HG03575 (cell line): ENCODE measurements around the gene GOLGA8M.
"Not testable (repeated sequence)": the region's sequence is repeated elsewhere in the genome, so short reads cannot be mapped to it uniquely, and the experiment has no call there.

ENCODE experiments used
- ATAC-seq: cut with Tn5 transposase; IDR thresholded peaks from one replicate; pipeline ENCODE4 v1.9.1; 2021; ENCODE audit not compliant: unreplicated experiment, insufficient number of reproducible peaks, low FRiP score; ENCODE audit errors: extremely low read depth

The GOLGA8M gene

DNA sequence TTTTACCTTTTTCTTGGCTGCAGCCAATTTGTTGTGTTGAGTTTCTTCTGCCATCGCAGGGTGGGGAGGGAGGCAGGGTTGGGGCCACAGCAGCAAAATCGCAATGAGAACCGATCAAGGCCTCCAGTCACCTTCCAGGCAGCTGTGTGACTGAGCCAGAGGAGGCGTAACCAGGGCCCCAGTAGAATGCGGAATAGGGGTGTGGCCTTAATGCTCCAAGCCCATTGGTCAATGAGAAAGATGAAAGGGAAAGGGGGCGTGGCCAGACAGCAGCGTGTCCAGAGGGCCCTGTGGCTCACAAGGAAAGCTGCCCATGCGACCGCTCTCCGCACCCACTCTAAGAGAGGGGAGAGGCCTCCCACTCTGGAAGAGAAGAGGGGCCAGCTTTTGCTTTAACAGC lies at the start of gene GOLGA8M:
TSS of gene GOLGA8M (minus strand) at position 152 of the 400 bp plus-strand sequence. CDS start at position 54, 98 bp downstream.
- ATAC-seq = not testable (repeated sequence)

- ATAC-seq = not testable (repeated sequence)
Observed at GRCh38 chr15:28742890-28743289, 30.7 kb upstream of the GOLGA8M start.

GRCh38 chr15:28738590-28739292 lies 26.5 kb upstream of the GOLGA8M start:
- ATAC-seq = not testable (repeated sequence)

DNA sequence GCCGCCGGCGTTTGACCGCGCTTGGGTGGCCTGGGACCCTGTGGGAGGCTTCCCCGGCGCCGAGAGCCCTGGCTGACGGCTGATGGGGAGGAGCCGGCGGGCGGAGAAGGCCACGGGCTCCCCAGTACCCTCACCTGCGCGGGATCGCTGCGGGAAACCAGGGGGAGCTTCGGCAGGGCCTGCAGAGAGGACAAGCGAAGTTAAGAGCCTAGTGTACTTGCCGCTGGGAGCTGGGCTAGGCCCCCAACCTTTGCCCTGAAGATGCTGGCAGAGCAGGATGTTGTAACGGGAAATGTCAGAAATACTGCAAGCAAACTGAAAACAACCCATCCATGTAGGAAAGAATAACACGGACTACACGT lies 26.0 kb upstream of the GOLGA8M start:
- ATAC-seq = not testable (repeated sequence)

DNA sequence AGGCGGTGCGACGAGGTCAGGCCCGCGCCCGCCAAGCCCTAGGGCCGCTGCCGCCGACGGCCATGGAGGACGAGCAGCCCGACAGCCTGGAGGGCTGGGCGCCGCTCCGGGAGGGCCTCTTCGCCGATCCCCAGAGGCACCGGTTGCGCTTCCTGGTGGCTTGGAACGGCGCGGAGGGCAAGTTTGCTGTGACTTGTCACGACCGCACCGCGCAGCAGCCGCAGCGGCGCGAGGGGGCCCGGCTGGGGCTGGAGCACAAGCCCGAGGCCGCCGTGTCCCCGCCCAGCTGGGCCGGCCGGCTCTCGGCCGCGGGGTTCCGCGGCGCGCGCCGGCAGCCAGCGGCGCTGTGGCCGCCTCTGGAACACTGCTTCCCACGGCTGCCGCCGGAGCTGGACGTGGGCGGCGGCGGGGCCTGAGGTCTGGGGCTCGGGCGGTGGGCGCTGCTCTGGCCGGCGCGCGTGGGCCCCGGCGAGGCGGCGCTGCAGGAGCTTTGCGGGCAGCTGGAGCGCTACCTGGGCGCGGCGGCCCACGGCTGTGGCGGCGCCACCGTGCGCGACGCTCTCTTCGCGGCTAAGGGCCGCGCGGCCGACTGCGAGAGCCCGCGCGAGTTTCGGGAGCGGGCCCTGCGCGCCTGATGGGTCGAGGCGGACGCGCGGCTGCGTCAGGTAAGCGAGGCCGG lies 25.4 kb upstream of the GOLGA8M start:
- ATAC-seq = not testable (repeated sequence)

DNA sequence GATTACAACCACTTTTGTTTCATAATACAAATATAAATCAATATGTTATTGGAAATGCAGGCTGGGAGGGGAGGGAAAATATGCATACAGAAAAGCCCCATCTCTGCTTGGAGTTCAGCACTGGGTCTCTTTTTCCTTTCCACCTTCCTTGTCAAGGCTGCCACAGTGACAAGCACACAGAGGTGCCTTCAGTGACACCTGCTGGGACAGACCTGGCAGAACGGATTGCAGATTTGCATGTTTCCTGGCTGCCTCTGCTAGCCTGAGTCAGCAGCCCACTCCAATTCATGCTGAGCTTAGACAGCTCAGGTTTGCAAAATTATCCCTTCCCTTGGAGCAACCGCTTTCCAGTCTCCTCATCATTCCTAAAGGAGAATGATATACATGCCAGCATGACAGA lies 15.8 kb upstream of the GOLGA8M start:
- not testable (repeated sequence) for ATAC-seq

- ATAC-seq = not testable (repeated sequence)
Observed at GRCh38 chr15:28727026-28727425, 14.8 kb upstream of the GOLGA8M start.

- no peak for ATAC-seq
Observed at GRCh38 chr15:28726102-28726501, 13.9 kb upstream of the GOLGA8M start.

DNA sequence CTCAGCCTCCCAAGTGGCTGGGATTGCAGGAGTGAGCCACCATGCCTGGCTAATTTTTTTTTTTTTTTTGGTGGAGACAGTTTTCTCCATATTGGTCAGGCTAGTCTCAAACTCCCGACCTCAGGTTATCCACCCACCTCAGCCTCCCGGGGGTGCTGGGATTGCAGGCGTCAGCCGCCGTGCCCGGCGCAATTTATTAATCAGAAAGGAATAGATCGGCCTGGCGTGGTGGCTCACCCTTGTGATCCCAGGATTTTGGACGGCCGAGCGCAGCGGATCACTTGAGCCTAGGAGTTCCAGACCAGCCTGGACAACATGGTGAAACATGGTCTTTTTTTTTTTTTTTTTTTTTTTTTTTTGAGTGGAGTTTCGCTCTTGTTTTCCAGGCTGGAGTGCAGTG lies 13.3 kb upstream of the GOLGA8M start:
- ATAC-seq = no peak

DNA sequence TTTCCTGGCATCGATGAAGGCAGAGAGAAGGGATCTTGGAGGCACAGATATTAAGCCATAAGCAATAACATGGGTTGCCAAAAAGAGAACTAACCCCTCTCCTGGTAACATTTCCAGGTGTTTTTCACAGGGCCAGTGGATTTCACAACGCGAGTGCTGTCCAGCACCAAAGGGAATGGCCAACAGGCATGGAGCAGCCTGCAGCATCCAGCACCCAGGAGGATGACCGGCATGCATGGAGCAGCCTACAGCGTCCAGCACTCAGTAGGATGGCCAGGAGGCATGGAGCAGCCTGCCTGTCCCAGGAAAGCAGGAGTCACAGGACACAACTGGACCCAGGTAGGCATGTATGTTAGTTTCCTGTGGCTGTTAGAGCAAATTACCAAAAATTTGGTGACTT lies 11.8 kb upstream of the GOLGA8M start:
- not testable (repeated sequence) for ATAC-seq

DNA sequence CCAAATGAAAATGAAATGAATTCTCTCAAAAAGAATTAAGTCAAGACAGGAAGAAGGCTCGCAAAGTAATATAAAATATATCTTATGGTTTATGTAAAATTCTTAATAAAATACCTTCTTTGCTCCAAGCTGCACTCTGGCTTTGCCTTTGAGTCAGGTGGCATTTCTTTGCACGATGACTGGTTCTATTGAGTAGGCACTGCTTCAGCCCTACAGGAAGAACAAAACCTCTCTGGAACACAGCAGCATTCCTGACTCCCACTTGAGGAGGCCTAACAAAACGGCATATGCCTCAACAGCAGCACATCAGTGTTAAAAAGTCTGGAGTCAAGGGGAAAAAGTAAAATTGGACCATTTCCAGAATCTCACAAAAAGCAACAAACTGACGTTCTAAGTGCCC lies 7.4 kb upstream of the GOLGA8M start:
- ATAC-seq = not testable (repeated sequence)

DNA sequence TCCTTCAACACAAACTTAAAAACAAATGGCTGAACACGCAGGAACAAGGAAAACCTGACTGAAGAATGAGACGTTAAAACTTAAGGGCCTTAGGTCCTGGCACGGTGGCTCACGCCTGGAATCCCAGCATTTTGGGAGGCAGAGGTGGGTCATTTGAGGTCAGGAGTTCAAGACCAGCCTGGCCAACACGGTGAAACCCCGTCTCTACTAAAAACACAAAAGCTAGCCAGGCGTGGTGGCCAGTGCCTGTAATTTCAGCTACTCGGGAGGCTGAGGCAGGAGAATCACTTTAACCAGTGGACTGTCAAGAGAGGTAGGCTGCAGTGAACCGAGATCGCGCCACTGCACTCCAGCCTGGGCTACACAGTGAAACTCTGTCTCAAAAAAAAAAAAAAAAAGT lies 6.4 kb upstream of the GOLGA8M start:
- ATAC-seq = not testable (repeated sequence)

GRCh38 chr15:28714176-28714575 lies 2.0 kb upstream of the GOLGA8M start:
- not testable (repeated sequence) for ATAC-seq

DNA sequence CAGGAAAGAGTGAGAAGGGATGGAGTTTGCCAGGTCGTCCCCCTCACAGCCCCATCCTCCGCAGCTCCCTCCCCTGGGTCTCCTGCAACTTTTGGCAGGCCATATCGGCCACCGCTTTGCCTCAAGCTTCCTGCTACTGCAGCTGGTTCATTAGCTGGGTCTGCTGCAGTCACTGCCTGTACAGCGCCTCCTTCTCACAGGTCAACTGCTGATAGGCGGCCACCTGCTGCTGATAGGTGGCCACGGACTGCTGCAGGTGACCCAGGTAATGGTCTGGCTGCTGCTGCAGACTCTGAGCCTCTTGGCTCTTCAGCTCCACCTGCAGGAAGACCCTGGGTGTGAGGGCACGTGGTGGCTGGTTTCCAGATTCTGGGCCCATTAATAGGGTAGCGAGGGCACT lies 8.3 kb downstream of the GOLGA8M start:
- not testable (repeated sequence) for ATAC-seq

- ATAC-seq = not testable (repeated sequence)
Observed at GRCh38 chr15:28702427-28702826, 9.8 kb downstream of the GOLGA8M start.

- not testable (repeated sequence) for ATAC-seq
Observed at GRCh38 chr15:28694006-28694751, 18.0 kb downstream of the GOLGA8M start.

DNA sequence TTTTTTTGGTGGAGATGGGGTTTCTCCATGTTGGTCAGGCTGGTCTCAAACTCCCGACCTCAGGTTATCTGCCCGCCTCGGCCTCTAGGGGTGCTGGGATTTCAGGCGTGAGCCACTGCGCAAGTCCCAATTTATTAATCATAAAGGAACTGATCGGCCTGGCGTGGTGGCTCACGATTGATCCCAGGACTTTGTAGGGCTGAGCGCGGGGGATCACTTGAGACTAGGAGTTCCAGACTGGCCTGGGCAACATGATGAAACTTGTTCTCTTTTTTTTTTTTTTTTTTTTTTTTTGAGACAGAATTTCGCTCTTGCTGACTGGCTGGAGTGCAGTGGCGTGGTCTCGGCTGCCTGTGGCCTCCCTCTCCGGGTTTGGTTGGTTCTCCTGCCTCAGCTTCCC lies 19.2 kb downstream of the GOLGA8M start:
- not testable (repeated sequence) for ATAC-seq

GRCh38 chr15:28673533-28673932 lies 38.7 kb downstream of the GOLGA8M start:
- not testable (repeated sequence) for ATAC-seq

- ATAC-seq = not testable (repeated sequence)
Observed at GRCh38 chr15:28672122-28672521, 40.1 kb downstream of the GOLGA8M start.

DNA sequence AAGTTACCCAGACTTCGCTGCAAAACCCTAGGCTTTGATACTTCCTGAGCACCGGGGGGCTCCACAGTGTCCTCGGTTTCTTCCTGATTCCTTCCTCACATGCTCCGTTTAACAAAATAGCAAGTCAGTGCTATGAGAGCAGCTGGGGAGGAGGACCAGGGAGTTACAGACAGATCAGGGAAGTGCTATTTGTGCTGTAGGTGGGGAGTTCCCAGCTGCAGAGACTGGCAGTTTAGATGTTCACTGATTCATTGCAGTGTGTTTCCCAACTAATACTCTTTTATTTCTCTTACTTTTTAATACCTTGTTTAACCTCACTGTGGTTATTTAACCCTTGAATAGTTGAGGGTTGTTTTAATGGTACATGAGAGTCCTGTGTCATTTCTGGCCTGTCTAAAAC lies 45.8 kb downstream of the GOLGA8M start:
- not testable (repeated sequence) for ATAC-seq
